Stomach (tissue), 4 donors: ENCODE measurements around the gene RFXANK.

Source experiments
- CTCF ChIP-seq, 7 experiments: fragments of 450-650 bp in 4 of 7; fragments of 200-600 bp in 3 of 7; sonication (generic) in 3 of 7; IDR thresholded peaks; one replicate each; pipeline ENCODE4 v1.5.1; 2016 to 2019; ENCODE audit warnings: antibody characterized with exemption in 7 of 7, control low read depth in 2 of 7, mild to moderate bottlenecking in 1 of 7
- POLR2A ChIP-seq, 4 donors: fragments of 450-650 bp; IDR thresholded peaks; one replicate each; pipeline ENCODE4 v1.6.1; 2016; ENCODE audit warnings: antibody characterized with exemption in 4 of 4, control low read depth in 2 of 4, mild to moderate bottlenecking in 1 of 4, moderate library complexity in 1 of 4

- TF ChIP-seq POLR2A (IDR thresholded peaks at IDR 0.05) (no peak), CTCF (IDR thresholded peaks at IDR 0.05) (no peak)
These were observed 44.7 kb upstream of the RFXANK start for GRCh38 chr19:19147344-19147743.
